Astrocyte of the spinal cord (primary cell): ENCODE measurements around the gene APBB3.
"Not testable (repeated sequence)": the region's sequence is repeated elsewhere in the genome, so short reads cannot be mapped to it uniquely, and the experiment has no call there.

Experiments
- DNase-seq: peaks from one replicate; pipeline ENCODE4 v3.0.0; 2011; ENCODE audit warnings: low read depth, low spot score
- H3K4me3 ChIP-seq: 2 replicates; pipeline ENCODE4 v1.5.1; 2011; ENCODE audit warnings: low read depth, mild to moderate bottlenecking, low read length, moderate library complexity
- in situ Hi-C: cut with HindIII; loops from 2 replicates; pipeline ENCODE4 v1.10.0; 2017; ENCODE audit warnings: low sequenced_read_pairs
- TF ChIP-seq, protein P1 (sequence below): IDR thresholded peaks from 2 replicates; pipeline ENCODE4 v1.5.1; 2012; ENCODE audit warnings: low read depth, mild to moderate bottlenecking, low read length, inconsistent platforms

APBB3 gene

DNA sequence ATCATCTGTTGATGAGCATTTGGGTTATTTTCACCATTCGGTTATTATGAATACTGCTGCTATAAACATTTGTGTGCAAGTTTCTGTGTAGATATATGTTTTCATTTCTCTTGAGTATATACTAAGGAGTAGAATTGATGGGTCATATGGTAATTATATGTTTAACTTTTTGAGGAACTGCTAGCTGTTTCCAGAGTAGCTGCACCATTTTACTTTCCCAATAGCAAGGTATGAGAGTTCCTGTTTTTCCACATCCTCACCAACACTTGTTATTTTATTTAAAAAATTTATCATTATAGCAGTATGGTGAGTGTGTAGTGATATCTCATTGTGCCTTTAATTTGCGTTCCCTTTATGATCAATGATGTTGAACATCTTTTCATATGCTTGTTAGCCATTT, 39.3 kb upstream of the APBB3 start:
- TF ChIP-seq, protein P1, sequence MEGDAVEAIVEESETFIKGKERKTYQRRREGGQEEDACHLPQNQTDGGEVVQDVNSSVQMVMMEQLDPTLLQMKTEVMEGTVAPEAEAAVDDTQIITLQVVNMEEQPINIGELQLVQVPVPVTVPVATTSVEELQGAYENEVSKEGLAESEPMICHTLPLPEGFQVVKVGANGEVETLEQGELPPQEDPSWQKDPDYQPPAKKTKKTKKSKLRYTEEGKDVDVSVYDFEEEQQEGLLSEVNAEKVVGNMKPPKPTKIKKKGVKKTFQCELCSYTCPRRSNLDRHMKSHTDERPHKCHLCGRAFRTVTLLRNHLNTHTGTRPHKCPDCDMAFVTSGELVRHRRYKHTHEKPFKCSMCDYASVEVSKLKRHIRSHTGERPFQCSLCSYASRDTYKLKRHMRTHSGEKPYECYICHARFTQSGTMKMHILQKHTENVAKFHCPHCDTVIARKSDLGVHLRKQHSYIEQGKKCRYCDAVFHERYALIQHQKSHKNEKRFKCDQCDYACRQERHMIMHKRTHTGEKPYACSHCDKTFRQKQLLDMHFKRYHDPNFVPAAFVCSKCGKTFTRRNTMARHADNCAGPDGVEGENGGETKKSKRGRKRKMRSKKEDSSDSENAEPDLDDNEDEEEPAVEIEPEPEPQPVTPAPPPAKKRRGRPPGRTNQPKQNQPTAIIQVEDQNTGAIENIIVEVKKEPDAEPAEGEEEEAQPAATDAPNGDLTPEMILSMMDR, result no peak
- no peak for DNase-seq
- in situ Hi-C loops, result no loop called here

DNA sequence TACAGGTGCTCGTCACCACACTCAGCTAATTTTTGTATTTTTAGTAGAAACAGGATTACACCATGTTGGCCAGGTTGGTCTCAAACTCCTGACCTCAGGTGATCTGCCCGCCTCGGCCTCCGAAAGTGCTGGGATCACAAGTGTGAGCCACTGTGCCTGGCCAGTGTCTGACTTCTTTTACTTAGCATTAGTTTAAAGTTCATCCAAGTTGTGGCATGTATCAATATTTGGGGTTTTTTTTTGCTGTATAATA, 39.0 kb upstream of the APBB3 start:
- DNase-seq, in situ Hi-C loops, H3K4me3 ChIP-seq: not testable (repeated sequence)

More for the DNA sequence above, 39.3 kb upstream of the APBB3 start:
- no peak overlapping the region for H3K4me3 ChIP-seq

DNA sequence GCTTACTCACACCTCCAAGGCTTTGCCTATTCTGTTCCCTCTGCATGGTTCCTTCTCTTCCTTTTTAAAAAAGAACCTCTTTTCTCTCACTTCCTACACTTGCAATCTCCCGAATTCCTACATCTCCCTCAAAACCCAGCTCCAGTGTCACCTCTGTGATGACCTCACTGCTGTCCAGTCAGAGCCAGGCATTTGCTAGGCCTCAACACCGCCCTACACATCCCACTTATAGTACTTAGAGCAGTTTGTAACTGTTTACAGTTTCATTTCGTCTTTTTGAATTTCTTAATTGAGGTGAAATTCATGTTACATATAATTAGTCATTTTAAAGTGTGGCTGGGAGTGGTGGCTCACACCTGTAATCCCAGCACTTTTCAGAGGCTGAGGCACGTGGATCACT, 37.7 kb upstream of the APBB3 start:
- in situ Hi-C loops, result no loop called here
- no peak for DNase-seq
- no peak overlapping the region for H3K4me3 ChIP-seq
- TF ChIP-seq, protein P1, result no peak

DNA sequence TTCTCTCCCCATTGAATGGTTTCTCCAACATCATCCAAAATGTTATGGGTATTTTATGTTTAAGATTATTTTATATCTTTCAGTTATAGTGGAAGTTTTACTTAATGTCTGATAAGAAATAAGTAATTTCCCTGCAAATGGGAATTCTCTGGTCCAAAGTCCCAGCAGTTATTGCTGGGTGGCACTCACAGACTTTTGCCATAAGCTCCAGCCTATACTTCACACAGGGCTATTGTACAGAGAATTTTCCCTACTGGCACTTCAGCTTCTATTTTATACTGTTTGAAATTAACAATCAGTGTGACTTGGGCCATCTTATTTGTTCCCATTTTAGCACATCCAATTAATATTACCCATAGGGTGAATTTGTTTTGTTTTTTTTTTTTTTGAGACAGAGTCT, 35.7 kb upstream of the APBB3 start:
- in situ Hi-C loops, result no loop called here
- no peak for DNase-seq
- no peak overlapping the region for H3K4me3 ChIP-seq
- TF ChIP-seq, protein P1, result no peak

DNA sequence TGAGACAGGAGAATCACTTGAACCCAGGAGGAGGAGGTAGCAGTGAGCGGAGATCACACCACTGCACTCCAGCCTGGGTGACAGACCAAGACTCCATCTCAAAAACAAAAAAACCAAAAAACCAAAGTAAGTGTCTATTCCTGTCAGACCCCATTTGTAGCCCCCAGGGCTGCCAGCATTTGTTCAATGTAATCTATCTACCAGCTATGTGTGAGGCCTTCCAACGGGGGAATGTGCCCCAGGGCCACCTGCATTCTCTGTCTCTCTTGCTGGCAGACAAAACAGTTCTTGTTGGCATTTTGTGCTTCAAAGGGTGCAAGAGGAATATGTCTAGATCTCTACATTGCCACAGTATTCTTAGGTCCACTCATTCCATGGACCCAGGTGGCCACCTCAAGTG, 34.4 kb upstream of the APBB3 start:
- TF ChIP-seq, protein P1, result no peak
- in situ Hi-C loops, result no loop called here
- H3K4me3 ChIP-seq, result no peak overlapping the region
- no peak for DNase-seq

DNA sequence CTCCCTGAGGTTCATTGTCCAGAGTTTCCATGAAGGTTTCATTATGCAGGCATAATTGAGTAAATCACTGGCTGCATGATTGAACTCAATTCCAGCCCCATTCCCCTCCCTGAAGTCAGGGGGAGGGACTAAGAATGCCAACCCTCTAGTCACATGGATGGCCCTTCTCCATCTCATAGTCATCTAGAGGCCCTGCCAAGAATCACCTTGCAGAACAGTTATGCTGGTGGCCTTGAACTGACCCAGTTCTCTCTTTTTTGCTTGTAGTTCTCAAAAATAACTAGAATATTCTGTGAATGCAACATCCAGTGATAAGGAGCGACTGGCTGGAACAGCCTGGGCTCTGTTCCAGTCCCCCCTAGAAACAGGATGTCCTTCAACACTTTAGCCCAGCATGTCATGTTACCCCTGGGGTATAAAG, 31.9 kb upstream of the APBB3 start:
- TF ChIP-seq, protein P1, result no peak
- no peak for DNase-seq
- in situ Hi-C loops, result no loop called here
- no peak overlapping the region for H3K4me3 ChIP-seq

DNA sequence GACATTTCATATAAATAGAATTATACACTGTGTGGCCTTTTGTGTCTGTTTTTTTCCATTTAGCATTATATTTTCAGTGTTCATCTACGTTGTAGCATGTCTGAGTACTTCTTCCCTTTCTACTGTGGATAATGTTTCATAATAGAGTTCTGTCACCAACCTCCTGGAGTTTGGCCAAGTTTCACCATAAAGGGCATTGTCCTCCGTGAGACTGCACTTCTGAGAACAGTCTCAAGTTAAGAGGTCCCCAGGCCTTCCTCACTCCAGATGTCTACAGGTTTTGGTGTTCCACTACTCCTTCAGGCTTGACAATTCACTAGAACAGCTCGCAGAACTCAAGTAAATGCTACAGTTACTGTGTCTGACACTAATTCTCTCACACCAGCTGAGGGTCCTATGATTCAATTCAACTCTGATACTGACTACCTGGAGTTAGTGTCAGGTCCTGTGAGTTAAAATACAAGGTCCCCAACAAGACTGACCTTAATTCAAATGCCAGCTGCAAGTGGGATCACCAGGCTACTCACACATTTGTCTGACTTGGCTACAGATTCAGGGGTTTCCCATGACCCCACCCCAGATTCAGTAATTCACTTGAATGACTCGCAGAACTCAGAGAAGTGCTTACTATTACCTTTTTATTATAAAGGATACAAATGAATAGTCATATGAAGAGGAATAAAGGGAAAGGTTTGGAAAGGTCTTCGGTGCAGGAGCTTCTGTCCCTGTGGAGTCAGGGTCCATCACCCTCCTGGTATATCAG, 31.3 kb upstream of the APBB3 start:
- no peak overlapping the region for H3K4me3 ChIP-seq
- TF ChIP-seq, protein P1, result no peak
- in situ Hi-C loops, result no loop called here
- DNase-seq, result no peak
